GM19468 (cell line): Measurements from ENCODE around the gene MAZ.
"Not testable (repeated sequence)": the region's sequence is repeated elsewhere in the genome, so short reads cannot be mapped to it uniquely, and the experiment has no call there.

Source experiments
- ATAC-seq: cut with Tn5 transposase; IDR thresholded peaks from one replicate; pipeline ENCODE4 v1.9.1; 2021; ENCODE audit warnings: mild to moderate bottlenecking, moderate library complexity, moderate number of reproducible peaks; ENCODE audit not compliant: unreplicated experiment; ENCODE audit errors: extremely low read depth

MAZ gene

DNA sequence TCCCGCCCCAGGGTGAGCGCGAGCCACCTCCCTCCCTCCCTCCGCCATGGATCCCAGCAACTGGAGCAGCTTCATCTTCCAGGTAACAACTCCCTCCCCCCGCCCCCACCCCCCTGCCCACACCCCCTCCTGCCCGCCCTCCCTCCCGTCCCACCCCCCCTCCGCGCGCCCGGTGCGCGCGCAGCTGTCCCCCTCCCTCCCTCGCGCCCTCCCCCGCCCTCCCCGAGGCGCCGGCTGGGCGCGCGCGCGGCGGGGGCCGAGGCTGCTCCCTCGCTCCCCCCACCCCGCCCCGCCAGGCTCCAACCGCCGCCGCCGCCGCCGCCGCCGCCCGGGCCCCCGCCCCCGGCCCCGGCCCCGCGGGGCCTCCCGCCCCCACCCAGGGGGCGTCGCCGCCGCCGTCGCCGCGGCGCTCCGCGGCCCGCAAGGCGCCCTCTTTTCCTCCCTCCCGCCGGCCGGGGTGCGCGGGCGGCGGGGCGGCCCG is at the start of gene MAZ:
MAZ (plus strand) TSS at position 431 of the 481 bp plus-strand sequence. CDS start 173 bp downstream, outside the sequence.
- ATAC-seq = no peak

DNA sequence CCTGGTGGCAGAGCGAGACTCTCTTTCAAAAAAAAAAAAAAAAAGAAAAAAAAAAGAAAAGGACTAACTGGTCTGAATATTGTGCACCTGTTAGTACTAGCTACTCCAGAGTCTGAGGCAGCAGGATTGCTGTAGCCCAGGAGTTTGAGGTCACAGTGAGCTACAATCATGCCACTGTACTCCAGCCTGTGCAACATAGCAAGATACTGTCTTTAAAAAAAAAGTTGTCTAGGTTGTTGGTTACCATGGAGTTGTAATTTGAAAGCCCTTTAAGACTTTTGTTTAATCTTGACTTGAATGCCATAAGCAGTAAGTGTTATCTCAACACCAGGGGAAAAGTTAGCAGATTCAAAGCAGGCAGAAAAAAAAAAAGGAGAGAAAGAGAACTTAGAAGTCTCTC is 49.7 kb upstream of the MAZ start:
- no peak for ATAC-seq

DNA sequence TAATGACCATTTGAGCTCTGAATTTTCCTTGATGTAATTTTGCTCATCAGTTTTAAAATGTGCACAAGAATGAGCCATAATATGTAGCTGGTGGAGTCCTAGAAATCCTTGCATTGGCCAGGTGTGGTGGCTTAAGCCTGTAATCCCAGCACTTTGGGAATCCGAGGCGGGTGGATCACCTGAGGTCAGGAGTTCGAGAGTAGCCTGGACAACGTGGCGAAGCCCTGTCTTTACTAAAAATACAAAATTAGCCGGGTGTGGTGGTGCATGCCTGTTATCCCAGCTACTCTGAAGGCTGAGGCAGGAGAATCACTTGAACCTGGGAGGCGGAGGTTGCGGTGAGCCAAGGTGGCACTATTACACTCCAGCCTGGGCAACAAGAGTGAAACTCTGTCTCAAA is 49.2 kb upstream of the MAZ start:
- not testable (repeated sequence) for ATAC-seq

DNA sequence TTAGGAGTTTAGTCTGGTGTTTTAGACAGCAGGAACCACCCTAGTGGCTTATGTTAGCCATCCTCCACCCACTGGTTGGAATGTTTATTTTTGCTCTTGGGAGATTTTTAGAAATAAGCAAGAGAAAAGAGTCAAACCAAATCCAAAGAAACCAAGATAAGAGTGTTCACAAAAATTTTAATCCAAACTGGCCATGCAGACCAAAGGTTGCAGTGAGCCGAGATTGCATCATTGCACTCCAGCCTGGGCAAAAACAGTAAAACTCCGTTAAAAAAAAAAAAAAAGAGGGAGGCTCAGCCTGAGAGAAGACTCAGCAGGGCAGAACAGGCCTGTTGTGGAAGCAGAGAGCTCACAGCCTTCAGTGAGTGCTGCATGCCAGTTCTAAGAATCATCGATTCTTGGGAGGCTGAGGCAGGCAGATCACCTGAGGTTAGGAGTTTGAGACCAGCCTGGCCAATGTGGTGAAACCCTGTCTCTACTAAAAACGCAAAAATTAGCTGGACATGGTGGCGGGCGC is 48.3 kb upstream of the MAZ start:
- ATAC-seq = no peak

DNA sequence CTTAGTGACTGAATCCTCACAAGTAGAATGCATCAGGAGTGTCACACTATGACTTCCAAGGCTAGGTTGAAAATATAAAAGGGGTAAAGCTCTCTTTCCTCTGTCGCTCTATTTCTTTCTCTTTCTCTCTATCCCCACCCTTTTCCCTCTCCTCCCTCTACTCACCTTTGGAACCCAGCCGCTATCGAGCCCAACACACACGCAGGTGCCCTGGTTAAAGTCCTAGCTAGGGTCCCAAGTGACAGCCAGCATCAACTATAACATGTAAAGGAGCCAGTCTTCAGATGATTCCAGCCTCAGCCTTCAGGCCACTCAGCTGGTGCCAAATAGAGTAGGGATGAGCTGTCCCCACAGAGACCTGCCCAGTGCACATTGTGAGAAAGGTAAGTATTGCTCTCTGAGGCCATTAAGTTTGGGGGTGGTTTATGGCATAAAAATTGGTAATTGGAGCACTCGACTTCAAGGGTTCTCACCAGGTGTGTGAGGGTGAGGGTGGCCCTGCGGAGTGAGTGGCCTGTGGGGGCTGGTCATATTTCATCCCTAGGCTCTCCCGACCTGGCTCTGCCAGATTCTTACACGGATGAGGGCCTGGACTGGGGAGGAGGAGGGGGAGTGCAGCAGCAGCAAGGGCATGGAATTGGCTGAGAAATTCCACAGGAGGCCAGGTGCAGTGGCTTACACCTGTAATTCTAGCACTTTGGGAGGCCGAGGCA is 45.6 kb upstream of the MAZ start:
- ATAC-seq = no peak

DNA sequence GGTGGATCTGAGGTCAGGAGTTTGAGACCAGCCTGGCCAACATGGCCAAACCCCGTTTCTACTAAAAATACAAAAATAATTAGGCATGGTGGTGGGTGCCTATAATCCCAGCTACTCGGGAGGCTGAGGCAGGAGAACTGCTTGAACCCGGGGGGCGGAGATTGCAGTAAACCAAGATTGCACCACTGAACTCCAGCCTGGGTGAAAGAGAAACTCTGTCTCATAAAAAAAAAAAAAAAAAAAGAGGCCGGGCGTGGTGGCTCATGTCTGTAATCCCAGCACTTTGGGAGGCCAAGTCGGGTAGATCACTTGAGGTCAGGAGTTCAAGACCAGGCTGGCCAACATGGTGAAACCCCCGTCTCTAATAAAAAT is 45.1 kb upstream of the MAZ start:
- not testable (repeated sequence) for ATAC-seq

GRCh38 chr16:29761882-29762281 is 44.4 kb upstream of the MAZ start:
- ATAC-seq = no peak

GRCh38 chr16:29763326-29763725 is 43.0 kb upstream of the MAZ start:
- ATAC-seq = no peak

- no peak for ATAC-seq
Measured at GRCh38 chr16:29765167-29766032, 40.9 kb upstream of the MAZ start.

- ATAC-seq = no peak
Measured at GRCh38 chr16:29766571-29766970, 39.8 kb upstream of the MAZ start.

GRCh38 chr16:29767062-29767461 is 39.3 kb upstream of the MAZ start:
- ATAC-seq = no peak

DNA sequence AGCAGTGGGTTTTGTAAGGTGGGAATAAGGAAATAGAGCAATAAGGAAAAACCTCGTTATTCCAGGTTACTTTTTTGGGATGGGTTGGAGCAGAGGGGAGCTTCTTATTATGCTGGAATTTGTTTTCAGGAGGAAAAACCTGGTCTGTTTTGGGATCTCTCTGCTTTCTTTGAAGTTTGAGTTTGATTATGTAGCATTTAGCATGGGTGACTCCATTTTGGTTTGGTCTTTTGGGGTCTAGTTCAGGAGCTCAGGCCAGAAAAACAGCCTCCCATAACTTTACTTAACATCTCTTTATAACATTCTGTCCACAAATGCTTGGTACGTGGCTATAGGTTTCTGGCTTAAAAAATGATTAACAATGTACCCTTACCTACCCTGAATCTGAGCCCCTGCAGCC is 36.8 kb upstream of the MAZ start:
- ATAC-seq = no peak

GRCh38 chr16:29770250-29770929 is 35.9 kb upstream of the MAZ start:
- ATAC-seq = no peak

DNA sequence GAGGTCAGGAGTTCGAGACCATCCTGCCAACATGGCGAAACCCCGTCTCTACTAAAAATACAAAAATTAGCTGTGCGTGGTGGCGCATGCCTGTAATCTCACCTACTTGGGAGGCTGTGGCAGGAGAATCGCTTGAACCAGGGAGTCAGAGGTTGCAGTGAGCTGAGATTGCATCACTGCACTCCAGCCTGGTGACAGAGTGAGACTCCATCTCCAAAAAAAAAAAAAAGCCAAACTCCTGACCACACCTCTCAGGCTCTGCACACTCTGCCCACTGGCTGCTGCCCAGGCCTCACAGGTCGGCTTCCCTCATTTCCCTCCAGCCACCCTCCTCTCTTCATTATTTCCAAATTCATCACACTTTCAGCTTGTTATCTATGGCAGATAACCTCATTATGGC is 34.0 kb upstream of the MAZ start:
- not testable (repeated sequence) for ATAC-seq

DNA sequence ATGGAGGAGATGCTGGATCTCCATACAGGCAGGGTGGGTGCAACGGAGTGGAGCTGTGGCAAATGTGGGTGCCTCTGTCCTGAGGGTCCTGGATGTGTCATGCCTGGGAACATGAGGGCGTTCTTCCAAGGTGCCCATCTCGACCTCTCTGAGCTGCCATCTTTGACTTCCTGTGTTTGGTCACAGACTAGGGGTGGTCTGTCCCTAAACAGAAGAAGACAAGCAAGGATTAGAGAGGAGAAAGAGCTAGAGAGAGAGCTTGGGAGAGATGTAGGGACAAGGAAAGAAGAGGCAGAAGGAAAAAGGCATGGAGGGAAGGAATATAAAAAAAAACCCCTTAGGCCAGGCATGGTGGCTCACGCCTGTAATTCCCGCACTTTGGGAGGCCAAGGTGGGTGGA is 31.6 kb upstream of the MAZ start:
- no peak for ATAC-seq

GRCh38 chr16:29775742-29776408 is 30.5 kb upstream of the MAZ start:
- no peak for ATAC-seq

GRCh38 chr16:29777576-29778350 is 28.6 kb upstream of the MAZ start, which contains the start of gene ZG16:
ZG16 (plus strand) TSS chr16:29778256; CDS start chr16:29779267, 1,011 bp downstream.
- no peak for ATAC-seq

DNA sequence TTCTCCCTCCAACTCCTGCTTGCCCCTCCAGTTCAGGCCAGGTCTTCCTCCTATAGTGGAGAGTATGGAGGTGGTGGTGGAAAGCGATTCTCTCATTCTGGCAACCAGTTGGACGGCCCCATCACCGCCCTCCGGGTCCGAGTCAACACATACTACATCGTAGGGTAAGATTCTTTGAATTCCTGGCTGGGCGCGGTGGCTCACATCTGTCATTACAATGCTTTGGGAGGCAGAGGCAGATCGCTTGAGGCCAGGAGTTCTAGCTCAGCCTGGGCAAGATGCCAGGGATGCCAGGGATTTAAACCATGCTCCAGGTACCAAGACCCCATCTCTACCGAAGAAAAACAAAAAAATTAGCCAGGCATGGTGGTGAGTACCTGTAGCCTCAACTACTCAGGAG is 26.9 kb upstream of the MAZ start:
- no peak for ATAC-seq
